ENCODE data around the gene TFPT. TPM values are rescaled to one million over a fixed set of nuclear protein-coding genes. Genes with fewer than 3 reads are reported as not detected.

Gene TFPT
- total and polyA plus RNA-seq, 5 experiments from 2014 or later = 14.2 to 24.4 (median 17.4) TPM

- no peak for ATAC-seq
- Mint-ChIP-seq H3K27me3 (no peaks in the 10 kb centered on the region), H3K9me3 (no peaks in the 10 kb centered on the region), H3K27ac (peak overlapping the region in 8 of 10 donors; percentile 34 to 81 (median 59)), H3K4me1 (peaks cover 35 to 73% (median 67%) of the 10 kb centered on the region in 4 donors), H3K36me3 (peaks cover 7 to 60% (median 12%) of the 10 kb centered on the region in 3 donors), H3K4me3 (peak overlapping the region in 9 of 10 donors; percentile 32 to 77 (median 56))
- POLR2A ChIA-PET = interaction anchor here (5.2 to 7.6 kb wide), 4 partner anchors 14 to 42 kb away, joined by 19 to 129 read pairs (median 67); partner anchors contain the start of genes CNOT3, MBOAT7, PRPF31 and TFPT
- no peak for DNase-seq
Observed at GRCh38 chr19:54156953-54157352, 41.5 kb upstream of the TFPT start.

- Mint-ChIP-seq H3K27ac (peak overlapping the region in 4 of 10 donors; percentile 27 to 49 (median 46)), H3K4me3 (peak overlapping the region in 2 of 10 donors; percentile 32 to 77), H3K9me3 (no peaks in the 10 kb centered on the region)
Observed at GRCh38 chr19:54156490-54156889, 41.0 kb upstream of the TFPT start.

GRCh38 chr19:54155694-54156093, 40.2 kb upstream of the TFPT start:
- Mint-ChIP-seq H3K4me1 (peaks cover 31 to 73% (median 60%) of the 10 kb centered on the region in 4 donors), H3K27me3 (no peaks in the 10 kb centered on the region), H3K4me3 (peak overlapping the region in 5 of 10 donors; percentile 14 to 42 (median 36)), H3K36me3 (peaks cover 7 to 71% (median 12%) of the 10 kb centered on the region in 3 donors), H3K9me3 (no peaks in the 10 kb centered on the region), H3K27ac (peak overlapping the region in 4 of 10 donors; percentile 15 to 68 (median 54))
- ATAC-seq (no peak), DNase-seq (no peak)
- POLR2A ChIA-PET = interaction anchor here (5.2 to 7.6 kb wide), 4 partner anchors 13 to 41 kb away, joined by 19 to 129 read pairs (median 67); partner anchors contain the start of genes CNOT3, MBOAT7, PRPF31 and TFPT

More at GRCh38 chr19:54156490-54156889, 41.0 kb upstream of the TFPT start:
- DNase-seq (no peak), ATAC-seq (no peak)
- Mint-ChIP-seq H3K4me1 (peaks cover 35 to 72% (median 64%) of the 10 kb centered on the region in 4 donors), H3K27me3 (no peaks in the 10 kb centered on the region), H3K36me3 (peaks cover 7 to 64% (median 12%) of the 10 kb centered on the region in 3 donors)
- POLR2A ChIA-PET = interaction anchor here (5.2 to 7.6 kb wide), 4 partner anchors 13 to 42 kb away, joined by 19 to 129 read pairs (median 67); partner anchors contain the start of genes CNOT3, MBOAT7, PRPF31 and TFPT

GRCh38 chr19:54154603-54155345, 39.3 kb upstream of the TFPT start:
- POLR2A ChIA-PET = interaction anchor here (1.0 to 7.6 kb wide), 4 partner anchors 12 to 46 kb away, joined by 5 to 129 read pairs (median 61); partner anchors contain the start of genes CNOT3, MBOAT7, RPS9 and TSEN34
- H3K9me3 Mint-ChIP-seq = no peaks in the 10 kb centered on the region
- DNase-seq = peak in 8 of 10 donors; percentile 37 to 79 (median 70)
- peaks cover 28 to 69% (median 51%) of the 10 kb centered on the region in 4 donors for H3K4me1 Mint-ChIP-seq
- H3K4me3 Mint-ChIP-seq = peak overlapping the region; percentile 22 to 81 (median 62)
- peaks cover 7 to 78% (median 12%) of the 10 kb centered on the region in 3 donors for H3K36me3 Mint-ChIP-seq
- H3K27ac Mint-ChIP-seq = peak overlapping the region; percentile 73 to 95 (median 90)
- no peaks in the 10 kb centered on the region for H3K27me3 Mint-ChIP-seq
- ATAC-seq = peak; percentile 8 to 34

- Mint-ChIP-seq H3K27me3 (no peaks in the 10 kb centered on the region), H3K9me3 (no peaks in the 10 kb centered on the region), H3K4me3 (peak overlapping the region in 5 of 10 donors; percentile 60 to 75 (median 66)), H3K36me3 (peaks cover 7 to 84% (median 12%) of the 10 kb centered on the region in 3 donors), H3K4me1 (peaks cover 29 to 64% (median 47%) of the 10 kb centered on the region in 4 donors), H3K27ac (peak overlapping the region in 9 of 10 donors; percentile 44 to 92 (median 85))
- POLR2A ChIA-PET = interaction anchor here (0.8 kb wide), 1 partner anchor 18 kb away, joined by 3 read pairs; no protein-coding TSS in a partner anchor
- DNase-seq (no peak), ATAC-seq (no peak)
Observed at GRCh38 chr19:54153731-54154326, 38.4 kb upstream of the TFPT start.

GRCh38 chr19:54152878-54153524, 37.5 kb upstream of the TFPT start:
- POLR2A ChIA-PET = interaction anchor here (0.8 to 5.4 kb wide), 2 partner anchors 16 to 17 kb away, joined by 3 to 36 read pairs; partner anchors contain the start of gene CNOT3
- H3K4me3 Mint-ChIP-seq = peak overlapping the region in 3 of 10 donors; percentile 22 to 60 (median 41)
- peak overlapping the region in 8 of 10 donors; percentile 20 to 86 (median 47) for H3K27ac Mint-ChIP-seq
- no peaks in the 10 kb centered on the region for H3K27me3 Mint-ChIP-seq
- H3K4me1 Mint-ChIP-seq = peaks cover 28 to 56% (median 40%) of the 10 kb centered on the region in 4 donors
- ATAC-seq (no peak), DNase-seq (no peak)
- no peaks in the 10 kb centered on the region for H3K9me3 Mint-ChIP-seq
- H3K36me3 Mint-ChIP-seq = peaks cover 7 to 85% (median 10%) of the 10 kb centered on the region in 3 donors

- H3K27me3 Mint-ChIP-seq = no peaks in the 10 kb centered on the region
- peak overlapping the region in 2 of 10 donors; percentile 51 to 80 for H3K27ac Mint-ChIP-seq
- no peaks in the 10 kb centered on the region for H3K9me3 Mint-ChIP-seq
- ATAC-seq = no peak
- POLR2A ChIA-PET = interaction anchor here (5.4 kb wide), 1 partner anchor 15 kb away, joined by 36 read pairs; the partner anchor contains the start of gene CNOT3
- H3K4me3 Mint-ChIP-seq = no peak overlapping the region
- DNase-seq = no peak
- peaks cover 7 to 83% (median 10%) of the 10 kb centered on the region in 3 donors for H3K36me3 Mint-ChIP-seq
- peaks cover 22 to 54% (median 38%) of the 10 kb centered on the region in 4 donors for H3K4me1 Mint-ChIP-seq
Observed at GRCh38 chr19:54152267-54152666, 36.8 kb upstream of the TFPT start.

GRCh38 chr19:54151362-54152035, 36.0 kb upstream of the TFPT start:
- Mint-ChIP-seq H3K4me3 (peak overlapping the region in 1 of 10 donors; percentile 36), H3K27ac (peak overlapping the region in 7 of 10 donors; percentile 20 to 86 (median 65)), H3K27me3 (no peaks in the 10 kb centered on the region), H3K36me3 (peaks cover 7 to 84% (median 10%) of the 10 kb centered on the region in 3 donors), H3K4me1 (peaks cover 18 to 46% (median 33%) of the 10 kb centered on the region in 4 donors), H3K9me3 (no peaks in the 10 kb centered on the region)
- ATAC-seq (no peak), DNase-seq (no peak)
- POLR2A ChIA-PET = interaction anchor here (1.3 to 5.4 kb wide), 3 partner anchors 10 to 14 kb away, joined by 3 to 36 read pairs (median 4); partner anchors contain the start of gene CNOT3

GRCh38 chr19:54149021-54149812, 33.8 kb upstream of the TFPT start:
- peak overlapping the region in 9 of 10 donors; percentile 25 to 88 (median 52) for H3K27ac Mint-ChIP-seq
- POLR2A ChIA-PET = interaction anchor here (0.6 to 5.4 kb wide), 3 partner anchors 10 to 14 kb away, joined by 3 to 36 read pairs (median 10); partner anchors contain the start of genes CNOT3 and LENG1
- no peak overlapping the region for H3K4me3 Mint-ChIP-seq
- H3K4me1 Mint-ChIP-seq = peaks cover 9 to 30% (median 23%) of the 10 kb centered on the region in 4 donors
- no peak for ATAC-seq
- H3K9me3 Mint-ChIP-seq = no peaks in the 10 kb centered on the region
- peaks cover 0 to 86% (median 2%) of the 10 kb centered on the region in 3 donors for H3K36me3 Mint-ChIP-seq
- no peak for DNase-seq
- no peaks in the 10 kb centered on the region for H3K27me3 Mint-ChIP-seq

GRCh38 chr19:54148158-54148557, 32.7 kb upstream of the TFPT start:
- H3K27me3 Mint-ChIP-seq = no peaks in the 10 kb centered on the region
- H3K9me3 Mint-ChIP-seq = no peaks in the 10 kb centered on the region
- POLR2A ChIA-PET = interaction anchor here (2.9 to 5.4 kb wide), 2 partner anchors 11 kb away, joined by 10 to 36 read pairs; partner anchors contain the start of genes CNOT3 and LENG1
- H3K36me3 Mint-ChIP-seq = peaks cover 0 to 86% (median 10%) of the 10 kb centered on the region in 3 donors
- no peak overlapping the region for H3K4me3 Mint-ChIP-seq
- DNase-seq (no peak), ATAC-seq (no peak)
- peaks cover 0 to 29% (median 15%) of the 10 kb centered on the region in 4 donors for H3K4me1 Mint-ChIP-seq
- no peak overlapping the region for H3K27ac Mint-ChIP-seq

All from naive thymus-derived CD8-positive, alpha-beta T cell (primary cell).